Progenitor cell of endocrine pancreas (in vitro differentiated cells): ENCODE data around the gene CPNE6. TPM values are rescaled to one million over a fixed set of nuclear protein-coding genes. Genes with fewer than 3 reads are reported as not detected.
"Not testable (repeated sequence)": the region's sequence is repeated elsewhere in the genome, so short reads cannot be mapped to it uniquely, and the experiment has no call there.

Experiments used
- DNase-seq: peaks from one replicate; pipeline ENCODE4 v3.0.0; 2021; ENCODE audit warnings: low spot score; ENCODE audit not compliant: unreplicated experiment
- H3K27ac Mint-ChIP-seq: 2 replicates; pipeline ENCODE4 v1.8.0; 2021; ENCODE audit warnings: mild to moderate bottlenecking, moderate library complexity, mixed read lengths
- H3K27me3 Mint-ChIP-seq: 2 replicates; pipeline ENCODE4 v1.8.0; 2021; ENCODE audit warnings: mixed read lengths
- H3K36me3 Mint-ChIP-seq: 2 replicates; pipeline ENCODE4 v1.8.0; 2022; ENCODE audit warnings: mixed read lengths; ENCODE audit not compliant: insufficient read depth
- H3K4me1 Mint-ChIP-seq: 2 replicates; pipeline ENCODE4 v1.8.0; 2021; ENCODE audit warnings: low read depth, mixed read lengths
- H3K4me3 Mint-ChIP-seq: 2 replicates; pipeline ENCODE4 v1.8.0; 2021; ENCODE audit warnings: low read depth, mild to moderate bottlenecking, moderate library complexity, mixed read lengths
- H3K9me3 Mint-ChIP-seq: 2 replicates; pipeline ENCODE4 v1.8.0; 2021; ENCODE audit warnings: low read depth, mixed read lengths
- total RNA-seq: library from RNA; stranded (reverse); gene quantifications from 2 replicates; pipeline ENCODE4 v1.2.1, GENCODE V29; 2021
- TF ChIP-seq, protein P1 (sequence below): fragments of 200-600 bp; sonication (generic); IDR thresholded peaks from one replicate; pipeline ENCODE4 v1.5.0; 2021; ENCODE audit warnings: antibody characterized with exemption, mild to moderate bottlenecking; ENCODE audit not compliant: unreplicated experiment

The CPNE6 gene
- total RNA-seq, 1 donor from 2014 or later = not detected

DNA sequence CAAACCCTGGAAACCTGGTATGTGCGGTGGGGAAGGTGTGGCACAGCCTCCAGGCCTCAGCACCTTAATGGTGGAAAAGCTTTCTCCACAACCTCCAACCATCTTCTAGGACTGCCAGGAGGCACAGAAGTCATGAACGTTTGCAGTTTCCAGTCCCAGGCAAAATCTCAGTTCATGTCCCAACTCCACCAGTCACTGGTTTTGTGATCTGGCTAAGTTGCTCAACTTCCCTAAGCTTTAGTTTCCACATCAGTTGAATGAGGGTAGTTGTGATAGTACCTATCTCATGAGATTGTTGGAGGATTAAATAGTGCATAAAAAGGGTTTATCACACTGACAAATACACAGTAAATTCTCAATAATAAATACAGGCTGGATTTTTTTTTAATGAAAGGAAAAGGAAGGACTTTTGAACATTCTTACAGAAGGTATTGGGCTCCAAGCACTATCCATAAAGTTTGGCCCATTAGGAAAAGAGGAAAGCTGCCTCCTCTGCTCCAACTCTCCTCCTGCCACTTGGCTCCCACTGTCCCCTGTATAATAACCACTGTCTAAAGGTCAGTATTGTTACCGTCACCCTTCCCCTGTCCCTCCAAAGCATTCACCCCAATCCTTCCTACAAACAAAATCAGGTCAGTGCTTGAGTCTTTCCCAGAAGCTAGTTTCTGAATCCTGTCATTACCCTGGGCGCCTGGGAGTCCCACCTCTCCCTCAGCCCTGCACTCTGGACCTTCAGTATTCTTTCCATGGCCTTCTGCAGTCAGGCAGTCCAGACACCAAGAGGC, 29.0 kb downstream of the CPNE6 start:
- DNase-seq = no peak

DNA sequence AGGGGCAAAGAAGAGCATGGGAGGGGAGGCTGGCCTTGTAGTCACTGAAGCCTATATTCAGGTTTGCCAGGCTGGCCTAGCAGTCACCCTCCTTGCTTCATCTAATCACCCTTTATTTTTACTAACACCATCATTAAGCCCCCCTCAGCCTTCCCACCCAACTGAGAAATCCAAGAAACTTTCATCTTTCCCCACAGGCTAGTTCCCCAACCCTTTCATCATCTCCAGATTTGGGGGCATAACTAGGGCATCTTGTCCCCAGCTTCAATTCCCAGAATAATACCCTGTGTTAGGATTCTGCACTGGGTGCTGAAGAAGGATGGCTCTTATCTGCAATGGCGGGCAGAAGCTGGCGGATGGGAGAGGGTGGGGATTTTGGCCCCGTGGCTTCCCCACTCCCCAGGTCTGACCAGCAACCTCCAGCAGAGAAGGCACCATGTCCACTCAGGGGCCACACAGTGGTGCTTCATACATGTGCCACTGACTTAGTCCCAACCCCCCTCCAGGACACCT, 29.7 kb downstream of the CPNE6 start:
- Mint-ChIP-seq H3K27me3 (no peaks in the 10 kb centered on the region), H3K36me3 (peaks cover 23% of the 10 kb centered on the region), H3K4me1 (no peaks in the 10 kb centered on the region), H3K4me3 (no peak overlapping the region), H3K9me3 (peaks cover 8% of the 10 kb centered on the region), H3K27ac (peak overlapping the region; percentile 27)
- DNase-seq = no peak
- TF ChIP-seq, protein P1, sequence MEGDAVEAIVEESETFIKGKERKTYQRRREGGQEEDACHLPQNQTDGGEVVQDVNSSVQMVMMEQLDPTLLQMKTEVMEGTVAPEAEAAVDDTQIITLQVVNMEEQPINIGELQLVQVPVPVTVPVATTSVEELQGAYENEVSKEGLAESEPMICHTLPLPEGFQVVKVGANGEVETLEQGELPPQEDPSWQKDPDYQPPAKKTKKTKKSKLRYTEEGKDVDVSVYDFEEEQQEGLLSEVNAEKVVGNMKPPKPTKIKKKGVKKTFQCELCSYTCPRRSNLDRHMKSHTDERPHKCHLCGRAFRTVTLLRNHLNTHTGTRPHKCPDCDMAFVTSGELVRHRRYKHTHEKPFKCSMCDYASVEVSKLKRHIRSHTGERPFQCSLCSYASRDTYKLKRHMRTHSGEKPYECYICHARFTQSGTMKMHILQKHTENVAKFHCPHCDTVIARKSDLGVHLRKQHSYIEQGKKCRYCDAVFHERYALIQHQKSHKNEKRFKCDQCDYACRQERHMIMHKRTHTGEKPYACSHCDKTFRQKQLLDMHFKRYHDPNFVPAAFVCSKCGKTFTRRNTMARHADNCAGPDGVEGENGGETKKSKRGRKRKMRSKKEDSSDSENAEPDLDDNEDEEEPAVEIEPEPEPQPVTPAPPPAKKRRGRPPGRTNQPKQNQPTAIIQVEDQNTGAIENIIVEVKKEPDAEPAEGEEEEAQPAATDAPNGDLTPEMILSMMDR = no peak

More for the DNA sequence above, 29.0 kb downstream of the CPNE6 start:
- peak overlapping the region; percentile 27 for H3K27ac Mint-ChIP-seq
- H3K4me1 Mint-ChIP-seq = peaks cover 4% of the 10 kb centered on the region
- H3K27me3 Mint-ChIP-seq = no peaks in the 10 kb centered on the region
- no peak overlapping the region for H3K4me3 Mint-ChIP-seq
- peaks cover 8% of the 10 kb centered on the region for H3K9me3 Mint-ChIP-seq
- peaks cover 23% of the 10 kb centered on the region for H3K36me3 Mint-ChIP-seq
- TF ChIP-seq, protein P1 = no peak

DNA sequence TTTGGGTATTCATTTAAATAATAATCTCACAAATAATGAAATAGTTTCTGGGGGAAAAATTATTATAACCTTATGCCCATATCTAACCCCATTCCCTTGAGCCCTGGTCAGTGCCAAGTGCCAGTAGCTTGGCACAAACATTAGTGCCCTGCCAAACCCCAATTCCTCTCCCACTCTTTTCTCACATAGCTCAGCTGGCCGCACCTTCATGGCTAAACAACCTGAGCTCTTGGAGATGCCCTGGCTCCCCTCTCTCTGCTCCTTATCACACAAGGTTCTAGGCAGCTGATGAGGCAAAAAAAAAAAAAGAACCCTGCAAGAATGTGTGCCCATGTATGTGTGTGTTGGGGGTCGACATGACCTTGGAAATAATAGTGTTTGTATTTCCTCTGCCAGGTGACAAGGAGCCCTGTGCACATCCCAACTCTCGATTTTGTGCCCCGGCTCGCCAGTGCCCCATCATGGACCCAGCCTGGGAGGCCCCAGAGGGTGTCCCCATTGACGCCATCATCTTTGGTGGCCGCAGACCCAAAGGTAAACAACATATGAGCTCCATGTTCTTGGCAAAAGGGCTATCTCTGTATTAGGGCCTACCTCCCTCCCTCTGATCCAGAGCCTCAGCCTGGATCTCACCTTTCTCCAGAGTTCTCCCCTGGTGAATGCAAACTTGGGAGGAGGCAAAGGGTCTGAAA, 31.1 kb downstream of the CPNE6 start:
- Mint-ChIP-seq H3K27ac (no peak overlapping the region), H3K27me3 (no peaks in the 10 kb centered on the region), H3K4me3 (no peak overlapping the region), H3K36me3 (peaks cover 23% of the 10 kb centered on the region), H3K9me3 (peaks cover 8% of the 10 kb centered on the region), H3K4me1 (no peaks in the 10 kb centered on the region)
- TF ChIP-seq, protein P1 = no peak
- no peak for DNase-seq

DNA sequence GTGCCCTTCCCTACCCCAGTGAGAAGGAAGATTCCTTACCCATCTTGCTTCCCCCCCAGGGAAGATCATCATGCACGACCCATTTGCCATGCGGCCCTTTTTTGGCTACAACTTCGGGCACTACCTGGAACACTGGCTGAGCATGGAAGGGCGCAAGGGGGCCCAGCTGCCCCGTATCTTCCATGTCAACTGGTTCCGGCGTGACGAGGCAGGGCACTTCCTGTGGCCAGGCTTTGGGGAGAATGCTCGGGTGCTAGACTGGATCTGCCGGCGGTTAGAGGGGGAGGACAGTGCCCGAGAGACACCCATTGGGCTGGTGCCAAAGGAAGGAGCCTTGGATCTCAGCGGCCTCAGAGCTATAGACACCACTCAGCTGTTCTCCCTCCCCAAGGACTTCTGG, 32.1 kb downstream of the CPNE6 start:
- Mint-ChIP-seq H3K4me3 (no peak overlapping the region), H3K27me3 (no peaks in the 10 kb centered on the region), H3K4me1 (no peaks in the 10 kb centered on the region), H3K36me3 (peaks cover 23% of the 10 kb centered on the region), H3K9me3 (peaks cover 8% of the 10 kb centered on the region), H3K27ac (no peak overlapping the region)
- TF ChIP-seq, protein P1 = no peak
- DNase-seq = no peak

DNA sequence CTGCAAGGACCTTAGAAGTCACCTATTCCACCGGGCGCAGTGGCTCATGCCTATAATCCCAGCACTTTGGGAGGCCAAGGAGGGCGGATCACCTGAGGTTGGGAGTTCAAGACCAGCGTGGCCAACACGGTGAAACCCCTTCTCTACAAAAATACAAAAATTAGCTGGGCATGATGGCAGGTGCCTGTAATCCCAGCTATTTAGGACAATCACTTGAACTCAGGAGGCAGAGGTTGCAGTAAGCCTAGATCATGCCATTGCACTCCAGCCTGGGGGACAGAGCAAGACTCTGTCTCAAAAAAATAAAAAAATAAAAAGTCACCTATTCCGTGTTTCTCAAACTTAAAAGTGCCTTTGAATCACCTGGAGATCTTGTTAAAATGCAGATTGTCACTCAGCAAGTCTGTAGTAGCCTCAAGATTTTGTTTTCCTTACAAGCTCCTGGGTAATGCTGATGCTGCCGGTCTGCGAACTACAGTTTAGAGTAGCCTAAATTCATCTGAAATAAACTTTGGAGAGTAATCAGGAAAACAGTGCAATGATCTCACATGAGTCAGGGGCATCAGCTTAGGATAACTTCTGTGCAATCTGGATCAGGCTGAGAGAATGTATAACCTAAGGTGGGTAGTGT, 34.4 kb downstream of the CPNE6 start:
- peaks cover 20% of the 10 kb centered on the region for H3K36me3 Mint-ChIP-seq
- not testable (repeated sequence) for H3K4me1 Mint-ChIP-seq, H3K27me3 Mint-ChIP-seq, H3K4me3 Mint-ChIP-seq, H3K27ac Mint-ChIP-seq, H3K9me3 Mint-ChIP-seq, DNase-seq
